HCT116 (cell line): ENCODE measurements around the gene ACER3. TPM values are rescaled to one million over a fixed set of nuclear protein-coding genes. Genes with fewer than 3 reads are reported as not detected.
"Not testable (repeated sequence)": the region's sequence is repeated elsewhere in the genome, so short reads cannot be mapped to it uniquely, and the experiment has no call there.

ENCODE experiments used
- ATAC-seq: fragments of 200-7000 bp; cut with Tn5 transposase; 2 replicates; pipeline ENCODE4 v1.9.1; 2020; ENCODE audit warnings: mild to moderate bottlenecking, moderate library complexity
- BruUV-seq: library from RNA; stranded (reverse); fragments of 400-500 nt; replicated peaks from 2 replicates; lab custom pipeline; 2021; lab: Mats Ljungman, UMichigan
- CTCF ChIA-PET: fragments of 300-600 bp; sonication (Branson Sonifier 250); formaldehyde crosslinking; loops from one replicate; lab custom pipeline; 2021; ENCODE audit warnings: antibody characterized with exemption; lab: Charles Lee
- POLR2A ChIA-PET: fragments of 300-600, 350-600 bp; sonication (Branson Sonifier 250); formaldehyde crosslinking; loops from one replicate; lab custom pipeline; 2021; ENCODE audit warnings: antibody characterized with exemption; lab: Charles Lee
- RAD21 ChIA-PET, 2 experiments: fragments of 300-600 bp; sonication (Branson Sonifier 250); formaldehyde crosslinking; loops; one replicate each; lab custom pipeline; 2023; ENCODE audit warnings: low total read pairs in 2 of 2; ENCODE audit not compliant: uncharacterized antibody in 2 of 2, unreplicated experiment in 2 of 2, low non-redundant PET in 1 of 2; lab: Charles Lee
- DNase-seq: peaks from one replicate; pipeline ENCODE4 v3.0.0-alpha.2; 2010; ENCODE audit warnings: low read depth, low spot score
- H2AFZ ChIP-seq: fragments of 200-600 bp; shearing (Covaris generic), sonication (generic); 2 replicates; pipeline ENCODE4 v1.6.1; 2017; ENCODE audit warnings: low read depth, mixed run types, mixed read lengths, antibody characterized with exemption, low read length; ENCODE audit not compliant: poor library complexity, severe bottlenecking
- H3K27ac ChIP-seq: 2 replicates; pipeline ENCODE4 v1.5.1; 2012; ENCODE audit warnings: low read depth, low read length
- H3K27me3 ChIP-seq: fragments of 200-600 bp; sonication (generic); 2 replicates; pipeline ENCODE4 v1.6.1; 2016; ENCODE audit warnings: mixed run types, low read length, mixed read lengths; ENCODE audit not compliant: insufficient read depth
- H3K36me3 ChIP-seq, 2 experiments: fragments of 200-500 bp in 1 of 2; fragments of 200-600 bp in 1 of 2; sonication (Bioruptor generic) in 1 of 2; sonication (generic) in 1 of 2; 2 replicates each; pipeline versions ENCODE4 v1.5.1 to v1.6.1; 2014 to 2016; ENCODE audit warnings: low read length in 2 of 2, inconsistent platforms in 1 of 2, mixed read lengths in 1 of 2, mixed run types in 1 of 2; ENCODE audit not compliant: insufficient read depth in 2 of 2, control insufficient read depth in 1 of 2
- H3K4me1 ChIP-seq, 2 experiments: fragments of 200-600 bp in 1 of 2; sonication (generic) in 1 of 2; 2 replicates each; pipeline versions ENCODE4 v1.5.1 to v1.6.1; 2012 to 2017; ENCODE audit warnings: low read length in 2 of 2, inconsistent platforms in 1 of 2, mild to moderate bottlenecking in 1 of 2, mixed read lengths in 1 of 2, mixed run types in 1 of 2, moderate library complexity in 1 of 2; ENCODE audit not compliant: insufficient read depth in 2 of 2, control insufficient read depth in 1 of 2
- H3K4me2 ChIP-seq: fragments of 200-600 bp; sonication (generic); 2 replicates; pipeline ENCODE4 v1.6.1; 2017; ENCODE audit warnings: mixed run types, low read length, mixed read lengths
- H3K4me3 ChIP-seq, 2 experiments: fragments of 200-600 bp in 1 of 2; sonication (generic) in 1 of 2; replicated peaks in 1 of 2; 2 replicates each; pipeline ENCODE4 v1.5.1; 2011 to 2016; ENCODE audit warnings: low read length in 2 of 2, control low read depth in 1 of 2, low read depth in 1 of 2, mild to moderate bottlenecking in 1 of 2, mixed read lengths in 1 of 2, mixed run types in 1 of 2
- H3K79me2 ChIP-seq: fragments of 200-600 bp; sonication (generic); 2 replicates; pipeline ENCODE4 v1.6.1; 2017; ENCODE audit warnings: mild to moderate bottlenecking, mixed run types, low read length, moderate library complexity, mixed read lengths; ENCODE audit not compliant: insufficient read depth
- H3K9ac ChIP-seq: fragments of 200-600 bp; sonication (generic); 2 replicates; pipeline ENCODE4 v1.6.1; 2016; ENCODE audit warnings: low read length, mixed read lengths
- H3K9me2 ChIP-seq: fragments of 200-600 bp; sonication (generic), shearing (Covaris generic); 2 replicates; pipeline ENCODE4 v1.6.1; 2017; ENCODE audit warnings: mixed run types, mild to moderate bottlenecking, moderate library complexity; ENCODE audit not compliant: insufficient read depth
- H3K9me3 ChIP-seq, 2 experiments: fragments of 200-500 bp in 1 of 2; fragments of 200-600 bp in 1 of 2; sonication (Bioruptor generic) in 1 of 2; sonication (generic) in 1 of 2; 2 replicates each; pipeline ENCODE4 v1.6.1; 2014 to 2017; ENCODE audit warnings: low read length in 2 of 2, mixed read lengths in 2 of 2, inconsistent platforms in 1 of 2, low read depth in 1 of 2, mild to moderate bottlenecking in 1 of 2, mixed run types in 1 of 2, moderate library complexity in 1 of 2; ENCODE audit not compliant: control insufficient read depth in 1 of 2, insufficient read depth in 1 of 2
- H4K20me1 ChIP-seq: fragments of 200-600 bp; sonication (generic), shearing (Covaris generic); 2 replicates; pipeline ENCODE4 v1.6.1; 2017; ENCODE audit warnings: mixed run types, mild to moderate bottlenecking, moderate library complexity; ENCODE audit not compliant: insufficient read depth
- FOSL1 ChIP-seq: IDR thresholded peaks from 2 replicates; pipeline ENCODE4 v1.6.1; 2012; ENCODE audit warnings: low read depth
- REST ChIP-seq: IDR thresholded peaks from 2 replicates; pipeline ENCODE4 v1.6.1; 2012; ENCODE audit warnings: low read depth
- SP1 ChIP-seq: IDR thresholded peaks from 2 replicates; pipeline ENCODE4 v1.6.1; 2012; ENCODE audit warnings: low read depth
- TCF7L2 ChIP-seq: IDR thresholded peaks from 2 replicates; pipeline ENCODE4 v1.7.0; 2011; ENCODE audit warnings: borderline replicate concordance, inconsistent platforms; ENCODE audit not compliant: insufficient read depth, insufficient read length; ENCODE audit errors: extremely low read depth
- YY1 ChIP-seq: IDR thresholded peaks from 2 replicates; pipeline ENCODE4 v1.6.1; 2011; ENCODE audit warnings: low read length, low read depth, moderate library complexity, mild to moderate bottlenecking; ENCODE audit not compliant: insufficient replicate concordance; ENCODE audit errors: extremely low read depth
- intact Hi-C: fragments of 100-400 bp; cut with micrococcal nuclease; formaldehyde crosslinking; loops from 2 replicates; pipeline ENCODE4 v1.10.0; 2022
- total RNA-seq: library from RNA; stranded (reverse); gene quantifications from one replicate; pipeline ENCODE4 v1.2.1, GENCODE V29; 2021; ENCODE audit not compliant: unreplicated experiment
- TF ChIP-seq, protein P1 (sequence below): IDR thresholded peaks from 2 replicates; pipeline ENCODE4 v1.6.1; 2012

Gene ACER3
- total RNA-seq, 1 experiment from 2014 or later, result 19.1 TPM

- H3K4me3 ChIP-seq, result no peak overlapping the region
- H3K27ac ChIP-seq, result no peak overlapping the region
- ChIA-PET RAD21 (no interaction called here), CTCF (no interaction called here), POLR2A (no interaction called here)
- no peaks in the 10 kb centered on the region for H3K79me2 ChIP-seq
- no peaks in the 10 kb centered on the region for H3K4me1 ChIP-seq
- H3K9me2 ChIP-seq, result no peaks in the 10 kb centered on the region
- no peak for ATAC-seq
- no peak overlapping the region for H3K4me2 ChIP-seq
- no peaks in the 10 kb centered on the region for H4K20me1 ChIP-seq
- H3K36me3 ChIP-seq, result no peaks in the 10 kb centered on the region
- no peak overlapping the region for H2AFZ ChIP-seq
- TF ChIP-seq, protein P1, sequence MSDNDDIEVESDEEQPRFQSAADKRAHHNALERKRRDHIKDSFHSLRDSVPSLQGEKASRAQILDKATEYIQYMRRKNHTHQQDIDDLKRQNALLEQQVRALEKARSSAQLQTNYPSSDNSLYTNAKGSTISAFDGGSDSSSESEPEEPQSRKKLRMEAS, result no peak
- TF ChIP-seq REST (no peak), SP1 (no peak), YY1 (no peak), TCF7L2 (no peak), FOSL1 (no peak)
- no peaks in the 10 kb centered on the region for H3K9me3 ChIP-seq
- BruUV-seq, result no TSS peak
- no peak overlapping the region for H3K9ac ChIP-seq
- intact Hi-C loops, result no loop called here
- no peaks in the 10 kb centered on the region for H3K27me3 ChIP-seq
- DNase-seq, result no peak
Observed at GRCh38 chr11:76962583-76963416, 102.1 kb downstream of the ACER3 start.

- ATAC-seq, H3K79me2 ChIP-seq, DNase-seq, H3K4me2 ChIP-seq, H3K36me3 ChIP-seq, H3K4me1 ChIP-seq, H3K9ac ChIP-seq, H3K27ac ChIP-seq, intact Hi-C loops, BruUV-seq, H3K27me3 ChIP-seq, H4K20me1 ChIP-seq, POLR2A ChIA-PET, RAD21 ChIA-PET, H2AFZ ChIP-seq, H3K9me2 ChIP-seq, H3K9me3 ChIP-seq, H3K4me3 ChIP-seq, CTCF ChIA-PET: not testable (repeated sequence)
Observed at GRCh38 chr11:76963417-76964168, 102.9 kb downstream of the ACER3 start.
